HL-60/S4 (cell line): ENCODE results near the gene HEATR3.

ENCODE experiments used
- in situ Hi-C: fragments of 300-500 bp; cut with MboI; formaldehyde crosslinking; loops from 2 replicates; pipeline ENCODE4 v1.14.3; 2022; ENCODE audit warnings: low sequenced_read_pairs

The HEATR3 gene

GRCh38 chr16:50152807-50153595 is 87.2 kb downstream of the HEATR3 start, which contains the start of gene TENT4B:
Gene TENT4B (plus strand): TSS chr16:50153306. CDS start chr16:50153622, 316 bp downstream.
- in situ Hi-C loops, result no loop called here

GRCh38 chr16:50153596-50154419 is 88.0 kb downstream of the HEATR3 start:
- in situ Hi-C loops, result no loop called here

- in situ Hi-C loops, result no loop called here
Measured at GRCh38 chr16:50154420-50154950, 88.7 kb downstream of the HEATR3 start.

- in situ Hi-C loops, result no loop called here
Measured at GRCh38 chr16:50155925-50156324, 90.2 kb downstream of the HEATR3 start.
